Large intestine (tissue), 3 donors: Measurements from ENCODE around the gene GPR137. TPM values are rescaled to one million over a fixed set of nuclear protein-coding genes. Genes with fewer than 3 reads are reported as not detected.

ENCODE experiments used
- DNase-seq, 2 donors: peaks; one replicate each; pipeline versions ENCODE4 v3.0.0 to v3.0.0-alpha.2; 2013
- H3K27ac ChIP-seq: one replicate; pipeline ENCODE4 v1.5.1; 2013; ENCODE audit warnings: low read length
- H3K27me3 ChIP-seq: 2 replicates; pipeline ENCODE4 v1.6.1; 2013; ENCODE audit warnings: low read length; ENCODE audit not compliant: control insufficient read depth, insufficient read depth
- H3K36me3 ChIP-seq: 2 replicates; pipeline ENCODE4 v1.6.1; 2013; ENCODE audit warnings: low read length; ENCODE audit not compliant: control insufficient read depth, insufficient read depth
- H3K4me1 ChIP-seq: one replicate; pipeline ENCODE4 v1.6.1; 2013; ENCODE audit warnings: low read length; ENCODE audit not compliant: control insufficient read depth, insufficient read depth
- H3K4me3 ChIP-seq: one replicate; pipeline ENCODE4 v1.5.1; 2013; ENCODE audit warnings: low read length
- H3K9me3 ChIP-seq: one replicate; pipeline ENCODE4 v1.6.1; 2013; ENCODE audit warnings: mild to moderate bottlenecking, low read depth, low read length, moderate library complexity; ENCODE audit not compliant: control insufficient read depth
- WGBS: methylation state at CpG from one replicate; pipeline ENCODE4 v1.1.5; 2013; ENCODE audit warnings: low lambda C conversion rate; ENCODE audit not compliant: insufficient coverage; 5-methylcytosine and 5-hydroxymethylcytosine counted together
- polyA plus RNA-seq: library from polyadenylated mRNA; unstranded; fragments of 120-200 nt; gene quantifications from one replicate; pipeline ENCODE4 v1.2.1, GENCODE V29; 2013

Gene GPR137
- polyA plus RNA-seq, 1 donor: 20.6 TPM

DNA sequence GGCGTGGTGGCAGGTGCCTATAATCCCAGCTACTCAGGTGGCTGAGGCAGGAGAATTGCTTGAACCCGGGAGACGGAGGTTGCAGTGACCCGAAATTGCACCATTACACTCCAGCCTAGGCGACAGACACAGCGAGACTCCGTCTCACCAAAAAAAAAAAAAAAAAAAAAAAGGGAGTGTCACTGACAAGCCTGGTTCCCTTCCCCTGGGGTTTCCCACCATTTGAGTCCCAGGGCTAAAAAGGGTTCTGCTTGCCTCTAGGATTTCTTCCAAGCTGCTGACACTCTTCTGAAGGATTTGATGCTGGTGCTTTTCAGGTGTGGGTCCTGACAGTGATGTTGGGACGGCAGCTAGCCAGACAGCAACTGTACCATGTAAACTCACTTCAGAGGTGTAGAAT lies 53.1 kb downstream of the GPR137 start:
- no CpG with 5 or more reads among the region's 8 CpGs for WGBS
- peaks cover 4% of the 10 kb centered on the region for H3K9me3 ChIP-seq
- no peaks in the 10 kb centered on the region for H3K36me3 ChIP-seq
- no peak overlapping the region for H3K27ac ChIP-seq
- no peak for DNase-seq
- no peak overlapping the region for H3K4me3 ChIP-seq
- peaks cover 32% of the 10 kb centered on the region for H3K4me1 ChIP-seq
- peaks cover 16% of the 10 kb centered on the region for H3K27me3 ChIP-seq

Other genes starting within 250 kb of the GPR137 start
- 1.9 TPM for gene FLRT1, start 249.9 kb upstream of the GPR137 start, polyA plus RNA-seq
- gene MACROD1, start 119.7 kb upstream of the GPR137 start, polyA plus RNA-seq: 18.2 TPM
- gene STIP1, start 99.7 kb upstream of the GPR137 start, polyA plus RNA-seq: 109 TPM
- 28.5 TPM for gene FERMT3, start 79.1 kb upstream of the GPR137 start, polyA plus RNA-seq
- gene TRPT1, start 59.7 kb upstream of the GPR137 start, polyA plus RNA-seq: 38.3 TPM
- gene NUDT22, start 59.6 kb upstream of the GPR137 start, polyA plus RNA-seq: 33.8 TPM
- gene DNAJC4, start 55.3 kb upstream of the GPR137 start, polyA plus RNA-seq: 52.5 TPM
- gene VEGFB, start 51.3 kb upstream of the GPR137 start, polyA plus RNA-seq: 105 TPM
- gene FKBP2, start 44.8 kb upstream of the GPR137 start, polyA plus RNA-seq: 79.3 TPM
- gene PPP1R14B, start 38.9 kb upstream of the GPR137 start, polyA plus RNA-seq: 62.6 TPM
- gene PLCB3, start 34.3 kb upstream of the GPR137 start, polyA plus RNA-seq: 115 TPM
- 39.6 TPM for gene BAD, start 1.2 kb upstream of the GPR137 start, polyA plus RNA-seq
- gene KCNK4, start 5.5 kb downstream of the GPR137 start, polyA plus RNA-seq: 0.09 TPM
- 0.15 TPM for gene CATSPERZ, start 14.5 kb downstream of the GPR137 start, polyA plus RNA-seq
- 83.2 TPM for gene ESRRA, start 19.7 kb downstream of the GPR137 start, polyA plus RNA-seq
- gene TRMT112, start 31.7 kb downstream of the GPR137 start, polyA plus RNA-seq: 167 TPM
- gene PRDX5, start 32.3 kb downstream of the GPR137 start, polyA plus RNA-seq: 219 TPM
- 13.5 TPM for gene CCDC88B, start 54.4 kb downstream of the GPR137 start, polyA plus RNA-seq
- 25.8 TPM for gene RPS6KA4, start 73.3 kb downstream of the GPR137 start, polyA plus RNA-seq